ENCODE results near the gene OPA3. TPM values are rescaled to one million over a fixed set of nuclear protein-coding genes. Genes with fewer than 3 reads are reported as not detected.

The OPA3 gene
- total and polyA plus RNA-seq, 2 experiments from 2014 or later: 13.7 to 26.7 TPM

DNA sequence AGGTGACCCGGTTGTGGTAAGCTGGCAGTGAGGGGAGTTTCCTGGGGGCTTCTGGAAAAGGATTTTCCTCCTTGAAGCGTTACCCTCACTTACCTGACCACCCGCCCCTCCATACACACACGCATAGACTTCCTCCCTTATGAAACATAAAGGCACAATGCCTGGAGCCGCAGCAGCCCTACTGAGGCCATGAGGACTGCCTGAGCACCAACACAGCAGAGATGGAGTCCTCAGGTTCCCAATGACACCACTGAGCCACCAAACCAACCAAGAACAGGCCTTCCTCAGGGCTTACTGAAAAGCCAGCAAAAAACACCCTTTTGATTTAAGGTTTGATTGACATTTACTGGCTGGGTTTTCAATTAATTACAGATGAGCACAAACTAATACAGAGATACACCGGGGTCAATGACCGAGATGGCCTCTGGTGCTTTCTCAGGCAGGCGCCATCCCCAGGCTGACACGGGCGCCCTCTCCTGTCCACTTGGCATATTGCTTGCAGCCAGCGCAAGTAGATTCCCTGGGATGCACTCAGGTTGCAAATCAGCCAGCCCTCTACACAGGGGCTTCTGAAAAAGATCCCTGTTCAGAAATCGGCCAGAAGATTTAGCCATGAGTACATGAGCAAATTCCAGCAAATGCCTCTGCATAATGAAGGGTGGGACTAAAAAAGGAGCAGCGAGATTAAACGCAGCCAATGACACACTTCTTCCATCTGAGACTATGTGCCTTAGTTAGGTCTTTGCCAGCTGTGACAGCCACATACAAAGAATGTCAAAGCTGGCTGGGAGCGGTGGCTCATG lies 14.8 kb downstream of the OPA3 start:
- Histone ChIP-seq H3K27me3 (no peaks in the 10 kb centered on the region), H3K27ac (no peak overlapping the region), H3K36me3 (no peaks in the 10 kb centered on the region), H3K9me3 (ENCODE audit: low read depth) (no peaks in the 10 kb centered on the region), H3K4me1 (ENCODE audit: low read depth) (peaks cover 4% of the 10 kb centered on the region), H3K4me3 (no peak overlapping the region)
- TF ChIP-seq, protein P1, sequence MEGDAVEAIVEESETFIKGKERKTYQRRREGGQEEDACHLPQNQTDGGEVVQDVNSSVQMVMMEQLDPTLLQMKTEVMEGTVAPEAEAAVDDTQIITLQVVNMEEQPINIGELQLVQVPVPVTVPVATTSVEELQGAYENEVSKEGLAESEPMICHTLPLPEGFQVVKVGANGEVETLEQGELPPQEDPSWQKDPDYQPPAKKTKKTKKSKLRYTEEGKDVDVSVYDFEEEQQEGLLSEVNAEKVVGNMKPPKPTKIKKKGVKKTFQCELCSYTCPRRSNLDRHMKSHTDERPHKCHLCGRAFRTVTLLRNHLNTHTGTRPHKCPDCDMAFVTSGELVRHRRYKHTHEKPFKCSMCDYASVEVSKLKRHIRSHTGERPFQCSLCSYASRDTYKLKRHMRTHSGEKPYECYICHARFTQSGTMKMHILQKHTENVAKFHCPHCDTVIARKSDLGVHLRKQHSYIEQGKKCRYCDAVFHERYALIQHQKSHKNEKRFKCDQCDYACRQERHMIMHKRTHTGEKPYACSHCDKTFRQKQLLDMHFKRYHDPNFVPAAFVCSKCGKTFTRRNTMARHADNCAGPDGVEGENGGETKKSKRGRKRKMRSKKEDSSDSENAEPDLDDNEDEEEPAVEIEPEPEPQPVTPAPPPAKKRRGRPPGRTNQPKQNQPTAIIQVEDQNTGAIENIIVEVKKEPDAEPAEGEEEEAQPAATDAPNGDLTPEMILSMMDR (IDR thresholded peaks at IDR 0.05; ENCODE audit: low read depth, low read length): peak; percentile 86
- peak; percentile 49 to 72 for DNase-seq (ENCODE audit: low read depth in 1 of 2, low spot score in 1 of 2)

DNA sequence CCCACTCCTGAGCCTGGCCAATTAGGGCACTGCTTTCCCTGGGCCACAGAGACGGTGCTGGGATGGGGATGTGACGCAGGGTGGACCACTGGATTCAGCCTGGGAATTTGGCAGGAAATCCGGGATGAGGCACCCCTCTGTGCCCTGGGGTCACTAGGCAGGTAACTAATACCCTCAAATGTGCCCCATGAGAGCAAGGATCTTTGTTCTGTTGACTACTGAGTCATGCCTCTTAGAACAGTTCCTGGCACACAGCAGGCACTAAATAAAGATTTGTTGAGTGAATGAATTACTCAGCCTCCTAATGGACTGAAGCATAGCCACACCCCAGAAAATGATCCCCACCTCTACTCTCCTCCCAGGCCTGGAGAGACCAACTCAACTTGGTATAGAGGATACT lies 15.9 kb downstream of the OPA3 start:
- Histone ChIP-seq H3K4me1 (ENCODE audit: low read depth) (peaks cover 4% of the 10 kb centered on the region), H3K9me3 (ENCODE audit: low read depth) (no peaks in the 10 kb centered on the region), H3K27ac (no peak overlapping the region), H3K4me3 (no peak overlapping the region), H3K36me3 (no peaks in the 10 kb centered on the region), H3K27me3 (no peaks in the 10 kb centered on the region)
- DNase-seq (ENCODE audit: low read depth in 1 of 2, low spot score in 1 of 2): no peak
- TF ChIP-seq, protein P1 (IDR thresholded peaks at IDR 0.05; ENCODE audit: low read depth, low read length): no peak

DNA sequence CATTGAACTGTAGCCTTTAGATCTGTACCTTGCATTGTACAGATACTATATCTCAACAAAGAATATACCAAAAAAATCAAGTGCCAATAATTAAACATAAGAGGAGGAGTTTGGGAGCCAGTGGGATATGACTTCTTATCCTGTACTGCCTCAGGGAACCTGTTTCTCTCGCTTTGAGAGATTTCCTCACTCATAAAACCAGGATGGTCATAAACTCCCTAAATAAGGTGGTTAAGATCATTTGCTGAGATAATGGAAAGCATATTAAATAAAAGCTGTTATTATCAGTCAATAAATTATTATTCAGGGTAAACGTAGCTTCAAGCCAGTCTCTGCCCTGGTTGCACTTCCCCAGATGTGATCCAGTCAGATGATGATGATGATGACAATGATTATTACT lies 17.0 kb downstream of the OPA3 start:
- TF ChIP-seq, protein P1 (IDR thresholded peaks at IDR 0.05; ENCODE audit: low read depth, low read length): no peak
- H3K27me3 ChIP-seq: no peaks in the 10 kb centered on the region
- H3K9me3 ChIP-seq (ENCODE audit: low read depth): no peaks in the 10 kb centered on the region
- H3K4me3 ChIP-seq: no peak overlapping the region
- no peak overlapping the region for H3K27ac ChIP-seq
- no peaks in the 10 kb centered on the region for H3K36me3 ChIP-seq
- DNase-seq (ENCODE audit: low read depth in 1 of 2, low spot score in 1 of 2): no peak
- H3K4me1 ChIP-seq (ENCODE audit: low read depth): peaks cover 4% of the 10 kb centered on the region

DNA sequence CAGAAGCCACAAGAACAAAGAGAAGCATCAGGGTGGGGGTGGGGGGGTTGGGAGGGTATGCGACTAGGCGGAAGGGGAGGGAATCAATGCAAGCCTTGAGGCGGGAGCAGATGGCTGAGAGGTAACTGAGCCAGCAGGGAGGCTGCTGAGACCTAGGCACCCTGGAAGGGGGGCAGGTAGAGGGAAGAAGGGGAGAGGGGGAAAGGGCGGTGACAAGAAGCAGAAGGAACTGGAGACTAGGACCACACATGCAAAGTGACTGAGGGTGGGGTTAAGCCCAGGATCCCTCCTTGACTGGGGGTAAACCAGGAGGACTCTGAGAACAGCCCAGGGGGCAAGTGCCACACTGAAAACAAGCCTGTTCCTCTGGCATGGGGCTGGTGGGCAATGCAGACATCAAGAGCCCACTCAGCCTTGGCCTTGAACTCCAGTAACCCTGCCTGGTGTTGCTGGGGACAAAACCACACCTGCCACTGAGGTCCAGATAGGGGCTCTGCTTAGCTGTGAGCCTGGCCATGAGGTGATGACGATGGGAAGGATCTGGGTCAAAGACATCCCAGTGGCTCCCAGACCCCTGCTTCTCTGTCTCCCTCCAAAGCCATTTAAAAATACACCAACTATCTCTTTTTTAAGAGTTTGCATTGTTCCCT lies 20.3 kb downstream of the OPA3 start:
- peak in 1 of 2 donors; percentile 51 for DNase-seq (ENCODE audit: low read depth in 1 of 2, low spot score in 1 of 2)
- no peak overlapping the region for H3K27ac ChIP-seq

DNA sequence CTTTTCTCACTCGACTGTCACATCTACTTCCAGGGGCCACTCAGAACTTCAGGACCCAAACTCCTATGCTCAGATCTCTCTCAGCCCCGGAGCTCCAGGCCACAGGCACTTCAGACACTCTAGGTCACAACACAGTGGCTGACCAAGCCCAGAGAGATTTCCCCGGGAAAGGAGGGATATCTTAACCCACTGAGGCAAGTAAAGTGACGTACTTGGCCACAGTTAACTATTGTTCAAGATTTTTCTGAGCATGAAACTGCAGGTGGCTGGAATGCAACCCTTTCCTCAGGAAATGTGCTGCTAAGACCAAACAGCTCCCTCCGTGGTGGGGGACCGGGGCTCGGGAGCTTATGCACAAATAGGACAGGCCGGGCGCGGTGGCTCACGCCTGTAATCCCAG lies 23.9 kb downstream of the OPA3 start:
- Histone ChIP-seq H3K36me3 (no peaks in the 10 kb centered on the region), H3K27ac (peak overlapping the region; percentile 31)
- TF ChIP-seq, protein P1 (IDR thresholded peaks at IDR 0.05; ENCODE audit: low read depth, low read length): no peak

More for the DNA sequence above, 20.3 kb downstream of the OPA3 start:
- no peaks in the 10 kb centered on the region for H3K36me3 ChIP-seq
- H3K4me3 ChIP-seq: no peak overlapping the region
- peaks cover 7% of the 10 kb centered on the region for H3K4me1 ChIP-seq (ENCODE audit: low read depth)
- H3K9me3 ChIP-seq (ENCODE audit: low read depth): no peaks in the 10 kb centered on the region
- TF ChIP-seq, protein P1 (IDR thresholded peaks at IDR 0.05; ENCODE audit: low read depth, low read length): no peak
- H3K27me3 ChIP-seq: no peaks in the 10 kb centered on the region

More for the DNA sequence above, 23.9 kb downstream of the OPA3 start:
- peak in 1 of 2 donors; percentile 33 for DNase-seq (ENCODE audit: low read depth in 1 of 2, low spot score in 1 of 2)
- Histone ChIP-seq H3K9me3 (ENCODE audit: low read depth) (no peaks in the 10 kb centered on the region), H3K4me3 (no peak overlapping the region), H3K27me3 (no peaks in the 10 kb centered on the region), H3K4me1 (ENCODE audit: low read depth) (peaks cover 12% of the 10 kb centered on the region)
